A673 (cell line): Measurements from ENCODE around the gene HSPB7. TPM values are rescaled to one million over a fixed set of nuclear protein-coding genes. Genes with fewer than 3 reads are reported as not detected.

Source experiments
- BruUV-seq: library from RNA; stranded (reverse); fragments of 400-500 nt; replicated peaks from 2 replicates; lab custom pipeline; 2021; lab: Mats Ljungman, UMichigan
- CTCF ChIA-PET: fragments of 300-600 bp; sonication (Branson Sonifier 250); formaldehyde crosslinking; loops from one replicate; lab custom pipeline; 2022; ENCODE audit warnings: antibody characterized with exemption; lab: Charles Lee
- POLR2A ChIA-PET: fragments of 300-600 bp; sonication (Branson Sonifier 250); formaldehyde crosslinking; loops from one replicate; lab custom pipeline; 2022; ENCODE audit warnings: antibody characterized with exemption; ENCODE audit not compliant: low non-redundant PET; lab: Charles Lee
- DNase-seq: peaks from one replicate; pipeline ENCODE4 v3.0.0-alpha.2; 2015; ENCODE audit warnings: low spot score
- H3K27ac ChIP-seq: fragments of 200-600 bp; sonication (generic); 2 replicates; pipeline ENCODE4 v1.5.1; 2016; ENCODE audit warnings: mixed run types, low read depth, mild to moderate bottlenecking, mixed read lengths, antibody characterized with exemption, low read length; ENCODE audit not compliant: poor library complexity, severe bottlenecking
- H3K27me3 ChIP-seq: fragments of 200-600 bp; sonication (generic); replicated peaks from 2 replicates; pipeline ENCODE4 v1.6.1; 2017; ENCODE audit warnings: mixed run types, low read depth, mild to moderate bottlenecking, mixed read lengths, antibody characterized with exemption, low read length; ENCODE audit not compliant: insufficient read depth, poor library complexity
- H3K36me3 ChIP-seq: fragments of 200-600 bp; sonication (generic); 2 replicates; pipeline ENCODE4 v1.6.1; 2016; ENCODE audit warnings: mixed run types, mild to moderate bottlenecking, mixed read lengths, antibody characterized with exemption, low read length; ENCODE audit not compliant: insufficient read depth, poor library complexity, severe bottlenecking
- H3K4me1 ChIP-seq: fragments of 200-600 bp; sonication (generic); 2 replicates; pipeline ENCODE4 v1.6.1; 2017; ENCODE audit warnings: mixed run types, mild to moderate bottlenecking, mixed read lengths, antibody characterized with exemption, low read length; ENCODE audit not compliant: insufficient read depth, poor library complexity, severe bottlenecking
- H3K4me3 ChIP-seq: fragments of 200-600 bp; sonication (generic); 2 replicates; pipeline ENCODE4 v1.5.1; 2016; ENCODE audit warnings: low read depth, mixed run types, mild to moderate bottlenecking, mixed read lengths, low read length; ENCODE audit not compliant: poor library complexity, severe bottlenecking
- H3K9me3 ChIP-seq: fragments of 200-600 bp; sonication (generic); 2 replicates; pipeline ENCODE4 v1.6.1; 2016; ENCODE audit warnings: mixed run types, low read depth, mild to moderate bottlenecking, mixed read lengths, antibody characterized with exemption, low read length; ENCODE audit not compliant: poor library complexity, severe bottlenecking
- EZH2 ChIP-seq: fragments of 200-600 bp; sonication (generic); IDR thresholded peaks from 2 replicates; pipeline ENCODE4 v1.6.1; 2017; ENCODE audit warnings: borderline replicate concordance, low read depth, mild to moderate bottlenecking, mixed read lengths, antibody characterized with exemption, low read length; ENCODE audit not compliant: poor library complexity, severe bottlenecking
- intact Hi-C: fragments of 100-400 bp; cut with micrococcal nuclease; formaldehyde crosslinking; loops from one replicate; pipeline ENCODE4 v1.10.0; 2022; ENCODE audit not compliant: unreplicated experiment
- total RNA-seq: library from RNA; stranded (reverse); gene quantifications from 2 replicates; pipeline ENCODE4 v1.2.3, GENCODE V29; 2021
- TF ChIP-seq, protein P1 (sequence below): fragments of 300-800, 200-600 bp; sonication (generic); conservative IDR thresholded peaks from 2 replicates; pipeline ENCODE4 v1.5.1; 2017; ENCODE audit warnings: low read depth, mild to moderate bottlenecking, antibody characterized with exemption, low read length, moderate library complexity, mixed read lengths

Gene HSPB7
- total RNA-seq, 1 experiment from 2014 or later: not detected

DNA sequence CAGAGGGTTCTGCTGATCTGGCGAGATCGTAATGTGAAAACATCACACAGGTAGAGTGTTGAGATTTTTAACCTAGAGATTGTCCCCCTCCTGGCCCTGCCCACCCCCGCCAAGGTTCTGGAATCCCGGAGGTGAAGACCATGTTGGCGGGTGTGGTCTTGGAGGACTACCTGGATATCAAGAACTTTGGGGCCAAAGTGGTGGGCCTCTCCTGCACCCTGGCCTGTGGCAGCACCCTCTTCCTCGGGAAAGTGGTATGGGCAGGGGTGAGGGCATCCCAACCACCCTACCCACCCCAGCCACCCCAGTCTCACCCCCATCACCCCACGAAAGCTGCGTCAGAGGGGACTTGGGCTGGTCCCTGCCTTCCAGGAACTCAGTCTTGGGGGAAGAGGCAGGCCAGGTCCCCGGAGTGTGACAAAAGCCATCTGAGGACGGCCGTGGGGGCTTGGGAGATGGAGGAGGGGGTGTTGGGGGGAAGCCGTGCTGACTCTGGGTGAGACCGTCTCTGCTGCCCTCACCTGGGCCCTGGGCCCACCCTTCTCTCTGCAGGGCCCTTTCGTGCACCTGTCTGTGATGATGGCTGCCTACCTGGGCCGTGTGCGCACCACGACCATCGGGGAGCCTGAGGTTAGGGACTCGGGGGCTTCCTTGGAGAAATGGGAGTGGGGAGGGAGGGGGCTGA is 30.1 kb upstream of the HSPB7 start:
- H3K4me1 ChIP-seq: no peaks in the 10 kb centered on the region
- ChIA-PET POLR2A (interaction anchor here (0.6 kb wide), 1 partner anchor 137 kb away, joined by 3 read pairs; no protein-coding TSS in a partner anchor), CTCF (no interaction called here)
- H3K27me3 ChIP-seq: no peaks in the 10 kb centered on the region
- peak overlapping the region; percentile 45 for H3K4me3 ChIP-seq
- no TSS peak for BruUV-seq
- no peaks in the 10 kb centered on the region for H3K36me3 ChIP-seq
- intact Hi-C loops: no loop called here
- H3K27ac ChIP-seq: no peak overlapping the region
- H3K9me3 ChIP-seq: no peaks in the 10 kb centered on the region
- TF ChIP-seq, protein P1, sequence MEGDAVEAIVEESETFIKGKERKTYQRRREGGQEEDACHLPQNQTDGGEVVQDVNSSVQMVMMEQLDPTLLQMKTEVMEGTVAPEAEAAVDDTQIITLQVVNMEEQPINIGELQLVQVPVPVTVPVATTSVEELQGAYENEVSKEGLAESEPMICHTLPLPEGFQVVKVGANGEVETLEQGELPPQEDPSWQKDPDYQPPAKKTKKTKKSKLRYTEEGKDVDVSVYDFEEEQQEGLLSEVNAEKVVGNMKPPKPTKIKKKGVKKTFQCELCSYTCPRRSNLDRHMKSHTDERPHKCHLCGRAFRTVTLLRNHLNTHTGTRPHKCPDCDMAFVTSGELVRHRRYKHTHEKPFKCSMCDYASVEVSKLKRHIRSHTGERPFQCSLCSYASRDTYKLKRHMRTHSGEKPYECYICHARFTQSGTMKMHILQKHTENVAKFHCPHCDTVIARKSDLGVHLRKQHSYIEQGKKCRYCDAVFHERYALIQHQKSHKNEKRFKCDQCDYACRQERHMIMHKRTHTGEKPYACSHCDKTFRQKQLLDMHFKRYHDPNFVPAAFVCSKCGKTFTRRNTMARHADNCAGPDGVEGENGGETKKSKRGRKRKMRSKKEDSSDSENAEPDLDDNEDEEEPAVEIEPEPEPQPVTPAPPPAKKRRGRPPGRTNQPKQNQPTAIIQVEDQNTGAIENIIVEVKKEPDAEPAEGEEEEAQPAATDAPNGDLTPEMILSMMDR: no peak
- no peak for TF ChIP-seq EZH2
- DNase-seq: no peak

DNA sequence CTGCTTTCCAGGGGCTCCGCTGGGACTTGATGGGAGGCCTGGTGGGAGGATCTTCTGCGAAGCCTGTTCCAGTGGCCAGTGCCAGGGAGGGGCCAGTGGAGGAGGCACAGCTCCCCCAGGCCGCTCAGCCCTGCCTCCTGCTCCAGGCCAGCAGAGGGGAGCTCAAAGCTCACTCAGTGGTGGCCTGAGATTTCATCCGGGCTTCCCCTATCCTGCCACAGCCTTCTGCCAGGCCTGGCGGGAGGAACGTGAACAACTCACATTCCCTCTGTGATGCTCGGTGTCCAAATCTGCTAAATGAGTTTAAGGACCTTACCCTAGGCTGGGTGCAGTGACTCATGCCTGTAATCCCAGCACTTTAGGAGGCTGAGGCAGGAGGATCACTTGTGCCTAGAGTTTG is 29.0 kb upstream of the HSPB7 start:
- intact Hi-C loops: no loop called here
- CTCF ChIA-PET: no interaction called here
- no peaks in the 10 kb centered on the region for H3K4me1 ChIP-seq
- no peak overlapping the region for H3K4me3 ChIP-seq
- no TSS peak for BruUV-seq
- POLR2A ChIA-PET: no interaction called here
- H3K36me3 ChIP-seq: no peaks in the 10 kb centered on the region
- TF ChIP-seq EZH2: no peak
- TF ChIP-seq, protein P1: no peak
- no peaks in the 10 kb centered on the region for H3K9me3 ChIP-seq
- no peak for DNase-seq
- H3K27me3 ChIP-seq: no peaks in the 10 kb centered on the region
- H3K27ac ChIP-seq: no peak overlapping the region

DNA sequence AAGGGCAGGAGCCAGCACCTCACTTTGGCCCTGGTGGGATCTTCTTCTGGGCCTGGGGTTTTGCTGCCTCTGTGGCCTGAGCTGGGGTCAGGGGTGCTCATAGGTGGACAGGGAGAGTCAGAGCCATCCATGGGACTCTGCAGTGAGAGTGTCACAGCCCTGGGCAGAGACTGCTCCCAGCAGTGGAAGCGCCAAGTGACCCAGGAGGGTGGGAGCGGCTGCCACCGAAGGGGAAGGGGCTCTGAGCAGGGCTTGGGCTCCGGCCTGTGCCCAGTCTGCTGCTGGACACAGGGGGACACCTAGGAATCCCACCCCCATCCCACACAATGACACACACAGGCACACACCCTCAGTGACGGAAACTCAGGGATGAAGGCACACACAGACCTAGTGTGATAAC is 26.1 kb upstream of the HSPB7 start:
- Histone ChIP-seq H3K4me3 (no peak overlapping the region), H3K9me3 (no peaks in the 10 kb centered on the region), H3K27ac (no peak overlapping the region), H3K4me1 (no peaks in the 10 kb centered on the region), H3K27me3 (no peaks in the 10 kb centered on the region), H3K36me3 (no peaks in the 10 kb centered on the region)
- TF ChIP-seq, protein P1: no peak
- BruUV-seq: no TSS peak
- POLR2A ChIA-PET: no interaction called here
- intact Hi-C loops: no loop called here
- DNase-seq: no peak
- CTCF ChIA-PET: no interaction called here
